ENCODE measurements around the gene HS3ST6.

Gene HS3ST6

DNA sequence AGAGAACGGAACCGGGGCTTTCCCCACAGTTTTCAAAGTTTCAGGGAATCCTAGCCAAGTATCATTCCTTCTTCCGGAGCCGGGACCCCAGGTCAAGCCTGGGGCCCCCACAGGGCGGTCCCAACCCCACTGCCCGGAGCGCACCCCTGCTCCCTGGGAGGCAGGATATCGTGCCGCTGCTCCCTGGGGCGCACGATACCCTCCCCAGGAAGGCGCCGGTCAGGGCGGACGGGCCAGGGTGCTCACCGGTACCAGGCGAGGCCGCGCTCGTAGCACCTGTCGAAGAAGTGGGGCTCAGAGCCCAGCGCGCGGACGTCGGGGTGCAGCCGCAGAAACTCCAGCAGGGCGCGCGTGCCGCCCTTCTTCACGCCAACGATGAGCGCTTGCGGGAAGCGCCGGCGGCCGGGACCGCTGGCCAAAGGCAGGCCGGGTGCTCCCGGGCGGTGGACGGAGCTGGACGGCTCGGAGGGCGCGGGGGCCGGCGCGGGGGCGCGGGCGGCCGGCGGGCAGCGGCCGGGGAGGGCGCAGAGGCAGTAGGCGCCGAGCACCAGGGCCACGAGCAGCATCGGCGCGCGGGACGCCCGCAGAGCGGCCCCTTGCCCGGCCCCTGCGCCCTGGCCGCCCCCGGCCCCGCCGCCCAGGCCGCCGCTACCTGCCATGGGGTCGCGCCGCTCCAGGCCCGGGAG, 407 bp downstream of the HS3ST6 start:
- no peak overlapping the region for H3K4me3 ChIP-seq (ENCODE audit: low read depth, low read length, poor library complexity, severe bottlenecking)
- H3F3A ChIP-seq (ENCODE audit: insufficient read depth, low read length): no peaks in the 10 kb centered on the region
- H3K4me1 ChIP-seq (ENCODE audit: insufficient read depth, low read length, severe bottlenecking): no peaks in the 10 kb centered on the region
- H3K9ac ChIP-seq (ENCODE audit: low read length): no peak overlapping the region
- H3K79me2 ChIP-seq (ENCODE audit: insufficient read depth, low read length): no peaks in the 10 kb centered on the region
- no peaks in the 10 kb centered on the region for H3K36me3 ChIP-seq (ENCODE audit: insufficient read depth, low read length)
- H3K27ac ChIP-seq (ENCODE audit: low read depth, low read length, poor library complexity, severe bottlenecking): no peak overlapping the region
- H3K27me3 ChIP-seq (ENCODE audit: insufficient read depth, low read length): peaks cover 3% of the 10 kb centered on the region; the same call in 1 of the 2 replicates
- no peak overlapping the region for H2AFZ ChIP-seq (ENCODE audit: low read length)
- no peak for TF ChIP-seq EZH2 (IDR thresholded peaks at IDR 0.05; ENCODE audit: borderline replicate concordance, low read length)
- TF ChIP-seq, protein P1, sequence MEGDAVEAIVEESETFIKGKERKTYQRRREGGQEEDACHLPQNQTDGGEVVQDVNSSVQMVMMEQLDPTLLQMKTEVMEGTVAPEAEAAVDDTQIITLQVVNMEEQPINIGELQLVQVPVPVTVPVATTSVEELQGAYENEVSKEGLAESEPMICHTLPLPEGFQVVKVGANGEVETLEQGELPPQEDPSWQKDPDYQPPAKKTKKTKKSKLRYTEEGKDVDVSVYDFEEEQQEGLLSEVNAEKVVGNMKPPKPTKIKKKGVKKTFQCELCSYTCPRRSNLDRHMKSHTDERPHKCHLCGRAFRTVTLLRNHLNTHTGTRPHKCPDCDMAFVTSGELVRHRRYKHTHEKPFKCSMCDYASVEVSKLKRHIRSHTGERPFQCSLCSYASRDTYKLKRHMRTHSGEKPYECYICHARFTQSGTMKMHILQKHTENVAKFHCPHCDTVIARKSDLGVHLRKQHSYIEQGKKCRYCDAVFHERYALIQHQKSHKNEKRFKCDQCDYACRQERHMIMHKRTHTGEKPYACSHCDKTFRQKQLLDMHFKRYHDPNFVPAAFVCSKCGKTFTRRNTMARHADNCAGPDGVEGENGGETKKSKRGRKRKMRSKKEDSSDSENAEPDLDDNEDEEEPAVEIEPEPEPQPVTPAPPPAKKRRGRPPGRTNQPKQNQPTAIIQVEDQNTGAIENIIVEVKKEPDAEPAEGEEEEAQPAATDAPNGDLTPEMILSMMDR (IDR thresholded peaks at IDR 0.05; ENCODE audit: low read length): no peak
- H3K9me3 ChIP-seq (ENCODE audit: low read length): no peaks in the 10 kb centered on the region
- no peaks in the 10 kb centered on the region for H3K9me2 ChIP-seq (ENCODE audit: low read depth, low read length)
- no peaks in the 10 kb centered on the region for H4K20me1 ChIP-seq (ENCODE audit: insufficient read depth, low read length)
- no peak overlapping the region for H3K4me2 ChIP-seq (ENCODE audit: low read length)

DNA sequence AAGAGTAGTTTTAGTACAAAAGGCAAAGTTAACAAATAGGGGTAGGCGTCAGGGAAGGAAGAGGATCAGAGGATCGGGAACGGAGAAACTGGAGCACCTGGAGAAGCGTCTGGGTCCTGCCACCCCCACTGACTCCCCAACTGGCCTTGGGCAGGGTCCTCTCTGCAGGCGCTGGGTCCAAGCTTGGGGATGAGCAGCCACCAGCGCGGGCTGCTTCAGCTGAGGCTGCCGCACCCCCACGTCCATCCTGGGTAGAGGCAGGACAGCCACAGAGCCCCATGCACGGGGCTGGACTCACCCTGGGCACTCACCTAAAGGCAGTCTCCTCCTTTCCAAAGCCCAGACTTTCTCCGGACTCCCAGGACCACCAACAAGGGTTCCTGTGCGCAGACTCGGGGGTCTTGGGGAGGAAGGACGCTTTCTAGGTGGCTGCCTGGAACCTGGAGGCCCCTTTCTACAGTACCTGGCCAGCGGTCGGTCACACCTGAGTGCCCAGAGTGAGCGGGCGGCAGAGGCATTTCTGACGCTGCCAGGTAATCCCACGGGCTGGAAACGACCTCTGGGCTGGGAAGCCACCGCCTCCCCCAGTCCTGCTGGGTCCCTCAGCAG, 1.1 kb downstream of the HS3ST6 start:
- H3K9ac ChIP-seq (ENCODE audit: low read length): no peak overlapping the region
- H3K4me1 ChIP-seq (ENCODE audit: insufficient read depth, low read length, severe bottlenecking): no peaks in the 10 kb centered on the region
- H3K9me3 ChIP-seq (ENCODE audit: low read length): no peaks in the 10 kb centered on the region

DNA sequence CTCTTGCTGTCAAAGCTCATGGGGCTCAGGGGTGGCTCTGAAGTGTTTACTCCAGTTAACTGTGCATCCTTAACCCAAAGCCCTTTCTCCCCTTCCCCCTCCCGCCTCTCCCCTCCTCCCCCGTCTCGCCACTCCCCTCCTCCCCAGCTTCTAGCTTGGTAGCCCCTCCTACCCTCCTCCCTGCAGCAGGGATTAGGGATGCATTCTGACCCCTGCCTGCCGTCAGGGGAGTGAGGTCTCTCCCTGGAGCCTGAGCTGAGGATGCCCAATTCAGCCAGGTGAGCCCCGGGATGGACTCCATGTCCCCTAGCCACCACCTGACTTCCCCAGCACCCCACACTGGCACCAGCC, 1.6 kb downstream of the HS3ST6 start:
- Histone ChIP-seq H3K4me2 (ENCODE audit: low read length) (no peak overlapping the region), H4K20me1 (ENCODE audit: insufficient read depth, low read length) (no peaks in the 10 kb centered on the region), H2AFZ (ENCODE audit: low read length) (no peak overlapping the region), H3K36me3 (ENCODE audit: insufficient read depth, low read length) (no peaks in the 10 kb centered on the region), H3K9me3 (ENCODE audit: low read length) (no peaks in the 10 kb centered on the region), H3K27ac (ENCODE audit: low read depth, low read length, poor library complexity, severe bottlenecking) (no peak overlapping the region), H3K9me2 (ENCODE audit: low read depth, low read length) (no peaks in the 10 kb centered on the region), H3K27me3 (ENCODE audit: insufficient read depth, low read length) (peaks cover 3% of the 10 kb centered on the region; the same call in 1 of the 2 replicates), H3F3A (ENCODE audit: insufficient read depth, low read length) (no peaks in the 10 kb centered on the region), H3K4me1 (ENCODE audit: insufficient read depth, low read length, severe bottlenecking) (no peaks in the 10 kb centered on the region), H3K79me2 (ENCODE audit: insufficient read depth, low read length) (no peaks in the 10 kb centered on the region), H3K9ac (ENCODE audit: low read length) (no peak overlapping the region), H3K4me3 (ENCODE audit: low read depth, low read length, poor library complexity, severe bottlenecking) (no peak overlapping the region)
- TF ChIP-seq EZH2 (IDR thresholded peaks at IDR 0.05; ENCODE audit: borderline replicate concordance, low read length): no peak

More for the DNA sequence above, 1.1 kb downstream of the HS3ST6 start:
- no peak for TF ChIP-seq EZH2 (IDR thresholded peaks at IDR 0.05; ENCODE audit: borderline replicate concordance, low read length)
- TF ChIP-seq, protein P1 (IDR thresholded peaks at IDR 0.05; ENCODE audit: low read length): no peak
- no peaks in the 10 kb centered on the region for H3K36me3 ChIP-seq (ENCODE audit: insufficient read depth, low read length)
- H3K4me3 ChIP-seq (ENCODE audit: low read depth, low read length, poor library complexity, severe bottlenecking): no peak overlapping the region
- H4K20me1 ChIP-seq (ENCODE audit: insufficient read depth, low read length): no peaks in the 10 kb centered on the region
- H3K4me2 ChIP-seq (ENCODE audit: low read length): no peak overlapping the region
- no peak overlapping the region for H2AFZ ChIP-seq (ENCODE audit: low read length)
- H3K79me2 ChIP-seq (ENCODE audit: insufficient read depth, low read length): no peaks in the 10 kb centered on the region
- H3K27me3 ChIP-seq (ENCODE audit: insufficient read depth, low read length): peaks cover 3% of the 10 kb centered on the region; the same call in 1 of the 2 replicates
- H3F3A ChIP-seq (ENCODE audit: insufficient read depth, low read length): no peaks in the 10 kb centered on the region
- H3K27ac ChIP-seq (ENCODE audit: low read depth, low read length, poor library complexity, severe bottlenecking): no peak overlapping the region
- H3K9me2 ChIP-seq (ENCODE audit: low read depth, low read length): no peaks in the 10 kb centered on the region
